SK-N-MC (cell line): Measurements from ENCODE around the gene MTUS2.

Source experiments
- EZH2 ChIP-seq: fragments of 200-600 bp; sonication (generic); IDR thresholded peaks from one replicate; pipeline ENCODE4 v1.6.1; 2017; ENCODE audit warnings: antibody characterized with exemption
- FOXP2 ChIP-seq: optimal IDR thresholded peaks from 2 replicates; pipeline ENCODE3; 2011; ENCODE audit warnings: mild to moderate bottlenecking, moderate library complexity; ENCODE audit not compliant: insufficient read depth; ENCODE audit errors: extremely low read length, control extremely low read depth
- POLR2AphosphoS5 ChIP-seq: IDR thresholded peaks from 2 replicates; pipeline ENCODE4 v1.6.1; 2012; ENCODE audit warnings: mild to moderate bottlenecking, low read depth, low read length, borderline replicate concordance

GRCh38 chr13:28851422-28851821, 31.3 kb downstream of the MTUS2 start:
- TF ChIP-seq POLR2AphosphoS5 (no peak), EZH2 (no peak), FOXP2 (no peak)
